ENCODE results near the gene SLC22A12. TPM values are rescaled to one million over a fixed set of nuclear protein-coding genes. Genes with fewer than 3 reads are reported as not detected.

SLC22A12 gene
- total and polyA plus RNA-seq, 2 donors (not counting 3 experiments of a cell fraction or from before 2014, with no cell fraction given), result not detected

GRCh38 chr11:64583296-64584262 lies 7.4 kb upstream of the SLC22A12 start:
- H2AFZ ChIP-seq (ENCODE audit: low read depth, low read length), result no peak overlapping the region

More at GRCh38 chr11:64583296-64584262, 7.4 kb upstream of the SLC22A12 start:
- H3K9me3 ChIP-seq (replicated peaks; ENCODE audit: control insufficient read depth, insufficient read depth, low read length), result no peaks in the 10 kb centered on the region
- no peak overlapping the region for H3K4me2 ChIP-seq (ENCODE audit: insufficient read depth, low read length)
- no peak overlapping the region for H3K4me3 ChIP-seq (replicated peaks in 1 of 3; ENCODE audit: insufficient read depth in 1 of 3, low read depth in 1 of 3, low read length in 3 of 3)
- no peaks in the 10 kb centered on the region for H4K20me1 ChIP-seq (replicated peaks; ENCODE audit: control insufficient read depth, extremely low read depth, insufficient read depth, low read length)
- TF ChIP-seq JUN (IDR thresholded peaks at IDR 0.05; ENCODE audit: borderline replicate concordance, insufficient read depth, insufficient read length, low read depth), result no peak
- no peak for TF ChIP-seq MAX (IDR thresholded peaks at IDR 0.05; ENCODE audit: insufficient read depth, insufficient read length)
- no peak for TF ChIP-seq FOS (IDR thresholded peaks at IDR 0.05; ENCODE audit: borderline replicate concordance, insufficient read depth, low read length)
- TF ChIP-seq GATA2 (IDR thresholded peaks at IDR 0.05; ENCODE audit: insufficient read depth, insufficient read length, low read depth, low read length), result no peak
- TF ChIP-seq EZH2 (IDR thresholded peaks at IDR 0.05; ENCODE audit: borderline replicate concordance, low read depth, low read length, severe bottlenecking), result no peak
- TF ChIP-seq POLR2A (IDR thresholded peaks at IDR 0.05; ENCODE audit: low read depth, low read length), result no peak
- TF ChIP-seq CTCF (IDR thresholded peaks at IDR 0.05; ENCODE audit: extremely low read depth in 1 of 2, insufficient read depth in 1 of 2, low read depth in 1 of 2, low read length in 2 of 2), result no peak
- TF ChIP-seq POLR2AphosphoS5 (IDR thresholded peaks at IDR 0.05; ENCODE audit: insufficient read depth, low read depth, low read length), result no peak
- no peak for TF ChIP-seq MYC (IDR thresholded peaks at IDR 0.05; ENCODE audit: low read depth, low read length)
- no TSS peak for BruUV-seq (replicated peaks)
- H3K9me1 ChIP-seq (replicated peaks; ENCODE audit: control insufficient read depth, extremely low read depth, insufficient read depth, low read length), result no peaks in the 10 kb centered on the region
- dilution Hi-C loops (cut with MboI; ENCODE audit: extremely low pct_ligation_motif_present, low sequenced_read_pairs), result no loop called here
- H3K36me3 ChIP-seq (ENCODE audit: control insufficient read depth in 2 of 2, extremely low read depth in 1 of 2, insufficient read depth in 2 of 2, low read length in 2 of 2), result no peaks in the 10 kb centered on the region
- FAIRE-seq (no peak), DNase-seq (ENCODE audit: low read depth, low spot score) (no peak)
- ChIA-PET CTCF (no interaction called here), POLR2A (no interaction called here)
- intact Hi-C loops (cut with micrococcal nuclease), result no loop called here
- peaks cover 0 to 3% of the 10 kb centered on the region in 2 experiments for H3K27me3 ChIP-seq (ENCODE audit: control insufficient read depth in 2 of 2, insufficient read depth in 2 of 2, low read length in 2 of 2)
- no peak overlapping the region for H3K9ac ChIP-seq (replicated peaks; ENCODE audit: extremely low read depth, insufficient read depth, low read length)
- H3K4me1 ChIP-seq (ENCODE audit: control insufficient read depth, extremely low read depth, insufficient read depth, low read length), result no peaks in the 10 kb centered on the region
- H3K27ac ChIP-seq (ENCODE audit: insufficient read depth, low read depth, low read length), result no peak overlapping the region
- H3K79me2 ChIP-seq (ENCODE audit: control insufficient read depth, insufficient read depth, low read length), result no peaks in the 10 kb centered on the region
